ENCODE data around the gene TMED4. TPM values are rescaled to one million over a fixed set of nuclear protein-coding genes. Genes with fewer than 3 reads are reported as not detected.

The TMED4 gene
- total and polyA plus RNA-seq, 2 of the 13 experiments (the other 11 are each of a cell fraction or from before 2014, with no cell fraction given) = 81.4 to 109 TPM

DNA sequence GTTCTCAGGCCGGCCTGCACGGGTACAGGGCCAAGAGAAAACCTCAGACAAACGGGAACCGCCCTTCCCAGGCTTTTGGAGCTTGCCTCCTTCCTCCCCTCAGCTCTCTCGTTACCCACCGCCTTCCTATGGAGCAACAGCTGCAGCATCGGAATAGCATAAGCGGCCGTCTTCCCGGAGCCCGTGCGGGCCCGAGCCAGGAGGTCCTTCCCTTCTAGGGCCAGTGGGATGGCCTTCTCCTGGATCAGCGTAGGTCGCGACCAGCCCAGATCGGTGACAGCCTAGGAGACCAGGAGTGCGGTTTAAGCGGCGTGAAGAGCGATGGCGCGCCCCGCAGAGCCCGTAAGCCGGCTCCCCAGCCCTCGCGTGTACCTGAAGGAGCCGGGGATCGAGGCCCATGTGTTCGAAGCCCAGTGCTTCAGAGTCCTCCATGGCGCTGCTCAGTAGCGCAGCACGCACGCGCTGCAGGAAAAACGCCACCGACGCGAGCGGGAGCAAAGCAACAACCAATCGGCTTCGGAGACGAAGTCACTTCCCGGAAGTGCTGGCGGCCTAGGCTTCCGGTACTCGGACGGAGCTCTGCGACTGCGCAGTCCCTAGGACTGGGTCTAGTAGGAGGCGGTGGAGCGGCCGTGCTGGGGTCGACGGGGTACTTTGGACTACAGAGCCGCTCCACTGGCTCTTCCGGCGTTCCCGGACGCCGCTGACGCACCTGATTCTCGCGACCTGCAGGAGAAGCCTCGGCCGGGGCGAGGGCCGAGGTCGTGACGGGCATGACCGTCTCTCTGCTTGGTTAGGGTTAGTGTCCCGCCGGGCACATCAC, 8.4 kb downstream of the TMED4 start, which contains the start of gene DDX56 (continued):
- peak; percentile 61; the same call in 1 of the 2 replicates for TF ChIP-seq ZMYM4 (CRISPR knock-in tag; IDR thresholded peaks at IDR 0.05)
- TF ChIP-seq TEAD2 (CRISPR knock-in tag; IDR thresholded peaks at IDR 0.05) = peak; percentile 60; the same call in 1 of the 2 replicates
- TF ChIP-seq, protein P1, sequence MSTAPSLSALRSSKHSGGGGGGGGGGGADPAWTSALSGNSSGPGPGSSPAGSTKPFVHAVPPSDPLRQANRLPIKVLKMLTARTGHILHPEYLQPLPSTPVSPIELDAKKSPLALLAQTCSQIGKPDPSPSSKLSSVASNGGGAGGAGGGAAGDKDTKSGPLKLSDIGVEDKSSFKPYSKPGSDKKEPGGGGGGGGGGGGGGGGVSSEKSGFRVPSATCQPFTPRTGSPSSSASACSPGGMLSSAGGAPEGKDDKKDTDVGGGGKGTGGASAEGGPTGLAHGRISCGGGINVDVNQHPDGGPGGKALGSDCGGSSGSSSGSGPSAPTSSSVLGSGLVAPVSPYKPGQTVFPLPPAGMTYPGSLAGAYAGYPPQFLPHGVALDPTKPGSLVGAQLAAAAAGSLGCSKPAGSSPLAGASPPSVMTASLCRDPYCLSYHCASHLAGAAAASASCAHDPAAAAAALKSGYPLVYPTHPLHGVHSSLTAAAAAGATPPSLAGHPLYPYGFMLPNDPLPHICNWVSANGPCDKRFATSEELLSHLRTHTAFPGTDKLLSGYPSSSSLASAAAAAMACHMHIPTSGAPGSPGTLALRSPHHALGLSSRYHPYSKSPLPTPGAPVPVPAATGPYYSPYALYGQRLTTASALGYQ (CRISPR knock-in tag; IDR thresholded peaks at IDR 0.05) = peak; percentile 85
- no peak for TF ChIP-seq FOXA1 (IDR thresholded peaks at IDR 0.05)
- peak; percentile 14; the same call in 1 of the 2 replicates for TF ChIP-seq FOXA1 (CRISPR knock-in tag; IDR thresholded peaks at IDR 0.05)
- TF ChIP-seq, protein P2, sequence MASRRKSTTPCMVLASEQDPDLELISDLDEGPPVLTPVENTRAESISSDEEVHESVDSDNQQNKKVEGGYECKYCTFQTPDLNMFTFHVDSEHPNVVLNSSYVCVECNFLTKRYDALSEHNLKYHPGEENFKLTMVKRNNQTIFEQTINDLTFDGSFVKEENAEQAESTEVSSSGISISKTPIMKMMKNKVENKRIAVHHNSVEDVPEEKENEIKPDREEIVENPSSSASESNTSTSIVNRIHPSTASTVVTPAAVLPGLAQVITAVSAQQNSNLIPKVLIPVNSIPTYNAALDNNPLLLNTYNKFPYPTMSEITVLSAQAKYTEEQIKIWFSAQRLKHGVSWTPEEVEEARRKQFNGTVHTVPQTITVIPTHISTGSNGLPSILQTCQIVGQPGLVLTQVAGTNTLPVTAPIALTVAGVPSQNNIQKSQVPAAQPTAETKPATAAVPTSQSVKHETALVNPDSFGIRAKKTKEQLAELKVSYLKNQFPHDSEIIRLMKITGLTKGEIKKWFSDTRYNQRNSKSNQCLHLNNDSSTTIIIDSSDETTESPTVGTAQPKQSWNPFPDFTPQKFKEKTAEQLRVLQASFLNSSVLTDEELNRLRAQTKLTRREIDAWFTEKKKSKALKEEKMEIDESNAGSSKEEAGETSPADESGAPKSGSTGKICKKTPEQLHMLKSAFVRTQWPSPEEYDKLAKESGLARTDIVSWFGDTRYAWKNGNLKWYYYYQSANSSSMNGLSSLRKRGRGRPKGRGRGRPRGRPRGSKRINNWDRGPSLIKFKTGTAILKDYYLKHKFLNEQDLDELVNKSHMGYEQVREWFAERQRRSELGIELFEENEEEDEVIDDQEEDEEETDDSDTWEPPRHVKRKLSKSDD (CRISPR knock-in tag; IDR thresholded peaks at IDR 0.05; ENCODE audit: low read depth) = 0 out of 2 replicates have a peak, but pooled peaks have one; percentile 15
- TF ChIP-seq ZNF20 (CRISPR knock-in tag; IDR thresholded peaks at IDR 0.05) = no peak; the same call in 1 of the 2 replicates
- peak; percentile 96 for TF ChIP-seq ERF (CRISPR knock-in tag; IDR thresholded peaks at IDR 0.05)
- TF ChIP-seq SP2 (CRISPR knock-in tag; IDR thresholded peaks at IDR 0.05) = peak; percentile 76
- TF ChIP-seq NCOA2 (CRISPR knock-in tag; IDR thresholded peaks at IDR 0.05) = peak; percentile 62; the same call in 1 of the 2 replicates
- peak; percentile 53 for TF ChIP-seq RARA (CRISPR knock-in tag; IDR thresholded peaks at IDR 0.05)
- peak; percentile 91 for TF ChIP-seq MYPOP (CRISPR knock-in tag; IDR thresholded peaks at IDR 0.05)
- TF ChIP-seq FOXJ3 (CRISPR knock-in tag; IDR thresholded peaks at IDR 0.05; ENCODE audit: borderline replicate concordance) = peak; percentile 72; the same call in 1 of the 2 replicates
- no peak for TF ChIP-seq ZNF33A (CRISPR knock-in tag; IDR thresholded peaks at IDR 0.05; ENCODE audit: borderline replicate concordance)
- no peak for TF ChIP-seq ARID3A (IDR thresholded peaks at IDR 0.05; ENCODE audit: low read depth, low read length)
- peak; percentile 78; the same call in 1 of the 2 replicates for TF ChIP-seq ZNF343 (CRISPR knock-in tag; IDR thresholded peaks at IDR 0.05)
- TF ChIP-seq KDM5A (IDR thresholded peaks at IDR 0.05; ENCODE audit: borderline replicate concordance, low read length) = peak; percentile 70; the same call in 1 of the 2 replicates
- TF ChIP-seq SMARCC2 (IDR thresholded peaks at IDR 0.05) = no peak
- peak; percentile 96 for TF ChIP-seq SRY (CRISPR knock-in tag; IDR thresholded peaks at IDR 0.05)
- peak; percentile 15; the same call in 1 of the 2 replicates for TF ChIP-seq MIER2 (CRISPR knock-in tag; IDR thresholded peaks at IDR 0.05)
- no peak for TF ChIP-seq JDP2 (CRISPR knock-in tag; IDR thresholded peaks at IDR 0.05; ENCODE audit: borderline replicate concordance)
- TF ChIP-seq PHF8 (CRISPR knock-in tag; IDR thresholded peaks at IDR 0.05) = peak; percentile 93
- TF ChIP-seq, protein P3, sequence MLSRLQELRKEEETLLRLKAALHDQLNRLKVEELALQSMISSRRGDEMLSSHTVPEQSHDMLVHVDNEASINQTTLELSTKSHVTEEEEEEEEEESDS (CRISPR knock-in tag; IDR thresholded peaks at IDR 0.05; ENCODE audit: borderline replicate concordance) = peak; percentile 31; the same call in 1 of the 2 replicates
